Activated CD8-positive, alpha-beta T cell treated with anti-CD3 and anti-CD28 coated beads, Interleukin-2, amount 10 ng/mL, durations not matched to agents 7 days and 5 days (primary cell): ENCODE results near the gene KRT39. TPM values are rescaled to one million over a fixed set of nuclear protein-coding genes. Genes with fewer than 3 reads are reported as not detected.

Experiments used
- ATAC-seq: fragments of 150-1000 bp; cut with Tn5 transposase; one replicate; pipeline ENCODE4 v1.10.0; 2021; ENCODE audit warnings: moderate library complexity
- CTCF ChIA-PET: fragments of 350-600 bp; sonication (Branson Sonifier 250); formaldehyde crosslinking; loops from one replicate; lab custom pipeline; 2021; ENCODE audit warnings: antibody characterized with exemption; lab: Charles Lee
- POLR2A ChIA-PET: fragments of 350-600 bp; sonication (Branson Sonifier 250); formaldehyde crosslinking; loops from one replicate; lab custom pipeline; 2021; ENCODE audit warnings: antibody characterized with exemption; lab: Charles Lee
- DNase-seq: peaks from one replicate; pipeline ENCODE4 v3.0.0-alpha.2; 2020
- H3K27ac Mint-ChIP-seq: one replicate; pipeline ENCODE4 v1.8.0; 2021; ENCODE audit warnings: mild to moderate bottlenecking, mixed read lengths
- H3K27me3 Mint-ChIP-seq: one replicate; pipeline ENCODE4 v1.8.0; 2021; ENCODE audit warnings: low read depth, mixed read lengths
- H3K36me3 Mint-ChIP-seq: one replicate; pipeline ENCODE4 v1.8.0; 2021; ENCODE audit warnings: low read depth, mixed read lengths
- H3K4me1 Mint-ChIP-seq: one replicate; pipeline ENCODE4 v1.8.0; 2021; ENCODE audit warnings: low read depth, mixed read lengths
- H3K4me3 Mint-ChIP-seq: one replicate; pipeline ENCODE4 v1.8.0; 2021; ENCODE audit warnings: mild to moderate bottlenecking, mixed read lengths
- H3K9me3 Mint-ChIP-seq: one replicate; pipeline ENCODE4 v1.8.0; 2022; ENCODE audit warnings: mixed read lengths; ENCODE audit not compliant: insufficient read depth
- total RNA-seq, 2 experiments: library from RNA; stranded (reverse); gene quantifications; one replicate each; pipeline ENCODE4 v1.2.3, GENCODE V29; 2021

KRT39 gene
- not detected for total RNA-seq

DNA sequence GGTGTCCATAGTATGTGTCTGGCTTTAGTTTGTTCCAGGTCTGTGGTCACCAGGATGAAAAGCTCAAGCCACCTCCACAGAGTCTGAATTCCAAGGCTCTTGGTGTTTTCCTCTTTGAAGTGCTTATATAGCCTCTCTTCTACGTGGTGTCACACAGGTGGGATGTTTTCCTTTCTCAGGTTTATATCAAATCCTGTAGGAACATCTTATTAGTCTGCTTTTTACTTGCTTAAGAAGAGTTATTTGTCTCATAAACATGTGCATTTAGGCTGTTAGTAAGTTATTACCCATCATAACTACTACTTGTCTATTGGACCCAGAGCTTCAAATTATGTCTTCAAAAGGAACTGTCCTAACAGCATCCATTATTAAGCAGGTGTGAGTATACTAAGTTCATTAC, at the start of gene KRT39:
Gene KRT39 (minus strand): TSS at position 101 of the 400 bp plus-strand sequence. CDS start 92 bp downstream, at position 9.
- no peaks in the 10 kb centered on the region for H3K36me3 Mint-ChIP-seq
- no peaks in the 10 kb centered on the region for H3K4me1 Mint-ChIP-seq
- ChIA-PET POLR2A (no interaction called here), CTCF (interaction anchor here (1.3 kb wide), 1 partner anchor 355 kb away, joined by 3 read pairs; no protein-coding TSS in a partner anchor)
- H3K27ac Mint-ChIP-seq: no peak within 1 kb of the TSS
- ATAC-seq (no peak), DNase-seq (no peak)
- peaks cover 7% of the 10 kb centered on the region for H3K27me3 Mint-ChIP-seq
- no peak within 1 kb of the TSS for H3K4me3 Mint-ChIP-seq
- no peaks in the 10 kb centered on the region for H3K9me3 Mint-ChIP-seq

DNA sequence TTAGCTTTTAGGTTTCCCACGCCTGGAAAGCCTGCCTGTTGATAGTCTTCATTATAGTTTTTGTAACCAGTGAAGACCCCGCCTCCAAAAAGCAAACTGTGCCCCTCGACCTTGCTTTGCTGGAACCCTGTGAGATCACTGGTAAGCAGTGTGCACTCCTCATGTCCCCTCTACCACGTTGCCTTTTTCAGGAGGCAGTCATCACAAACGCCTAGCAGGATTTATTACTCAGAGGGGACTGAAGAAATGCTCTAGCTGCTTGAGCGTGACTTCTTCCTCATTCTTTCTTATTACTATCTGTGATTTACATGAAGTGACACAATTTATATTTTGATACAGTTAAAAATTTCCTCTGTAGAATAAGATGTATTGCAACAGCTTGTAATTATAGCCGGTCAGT, 48.7 kb upstream of the KRT39 start:
- Mint-ChIP-seq H3K27me3 (peaks cover 8% of the 10 kb centered on the region), H3K36me3 (no peaks in the 10 kb centered on the region), H3K9me3 (no peaks in the 10 kb centered on the region), H3K4me3 (no peak overlapping the region), H3K4me1 (no peaks in the 10 kb centered on the region), H3K27ac (no peak overlapping the region)
- ATAC-seq (no peak), DNase-seq (no peak)
- POLR2A ChIA-PET: no interaction called here
- CTCF ChIA-PET: interaction anchor here (1.5 kb wide), 1 partner anchor 9 kb away, joined by 3 read pairs; no protein-coding TSS in a partner anchor

DNA sequence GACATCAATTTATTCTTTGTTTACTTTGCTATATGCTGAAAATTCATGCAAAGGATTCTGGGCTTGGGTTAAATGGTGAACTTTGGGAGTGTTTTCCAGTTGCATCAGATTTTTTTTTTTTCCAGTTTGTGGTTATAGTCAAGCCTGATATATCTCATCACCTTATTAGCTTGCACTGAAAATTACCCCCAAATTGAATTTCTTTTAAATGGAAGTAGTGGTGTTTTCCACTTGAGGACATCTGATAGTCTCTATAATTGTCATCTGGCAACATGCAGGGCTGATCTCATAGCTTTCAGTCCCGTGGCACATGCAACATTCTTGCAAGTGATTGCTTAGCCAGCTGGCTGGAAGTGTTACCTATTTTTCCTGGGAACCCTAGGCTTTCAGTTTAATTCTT, 46.9 kb upstream of the KRT39 start:
- Mint-ChIP-seq H3K9me3 (no peaks in the 10 kb centered on the region), H3K4me1 (no peaks in the 10 kb centered on the region), H3K27ac (no peak overlapping the region), H3K27me3 (peaks cover 10% of the 10 kb centered on the region), H3K4me3 (no peak overlapping the region), H3K36me3 (no peaks in the 10 kb centered on the region)
- CTCF ChIA-PET: no interaction called here
- POLR2A ChIA-PET: no interaction called here
- no peak for ATAC-seq
- DNase-seq: no peak

DNA sequence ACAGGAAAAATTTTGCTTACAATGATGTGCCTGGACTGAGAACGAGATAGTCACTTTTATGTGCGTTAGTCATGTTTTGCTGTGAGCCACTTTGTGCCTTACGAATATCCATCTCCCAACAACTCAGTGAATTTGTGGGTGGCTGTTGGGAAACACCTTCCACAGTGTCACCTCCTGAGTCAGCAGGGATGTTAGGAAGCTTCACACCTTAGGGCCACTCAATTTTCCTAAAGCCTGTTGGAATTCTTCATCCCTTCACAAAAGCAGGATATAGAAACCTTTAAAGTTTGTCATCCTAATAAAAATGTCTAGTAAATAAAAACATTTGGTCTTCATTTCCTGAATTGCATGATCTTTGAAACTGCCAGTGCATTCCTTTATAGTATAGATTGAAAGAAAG, 46.4 kb upstream of the KRT39 start:
- Mint-ChIP-seq H3K27ac (no peak overlapping the region), H3K9me3 (no peaks in the 10 kb centered on the region), H3K27me3 (peaks cover 10% of the 10 kb centered on the region), H3K4me3 (no peak overlapping the region), H3K4me1 (no peaks in the 10 kb centered on the region), H3K36me3 (no peaks in the 10 kb centered on the region)
- ATAC-seq: no peak
- POLR2A ChIA-PET: no interaction called here
- CTCF ChIA-PET: no interaction called here
- no peak for DNase-seq

DNA sequence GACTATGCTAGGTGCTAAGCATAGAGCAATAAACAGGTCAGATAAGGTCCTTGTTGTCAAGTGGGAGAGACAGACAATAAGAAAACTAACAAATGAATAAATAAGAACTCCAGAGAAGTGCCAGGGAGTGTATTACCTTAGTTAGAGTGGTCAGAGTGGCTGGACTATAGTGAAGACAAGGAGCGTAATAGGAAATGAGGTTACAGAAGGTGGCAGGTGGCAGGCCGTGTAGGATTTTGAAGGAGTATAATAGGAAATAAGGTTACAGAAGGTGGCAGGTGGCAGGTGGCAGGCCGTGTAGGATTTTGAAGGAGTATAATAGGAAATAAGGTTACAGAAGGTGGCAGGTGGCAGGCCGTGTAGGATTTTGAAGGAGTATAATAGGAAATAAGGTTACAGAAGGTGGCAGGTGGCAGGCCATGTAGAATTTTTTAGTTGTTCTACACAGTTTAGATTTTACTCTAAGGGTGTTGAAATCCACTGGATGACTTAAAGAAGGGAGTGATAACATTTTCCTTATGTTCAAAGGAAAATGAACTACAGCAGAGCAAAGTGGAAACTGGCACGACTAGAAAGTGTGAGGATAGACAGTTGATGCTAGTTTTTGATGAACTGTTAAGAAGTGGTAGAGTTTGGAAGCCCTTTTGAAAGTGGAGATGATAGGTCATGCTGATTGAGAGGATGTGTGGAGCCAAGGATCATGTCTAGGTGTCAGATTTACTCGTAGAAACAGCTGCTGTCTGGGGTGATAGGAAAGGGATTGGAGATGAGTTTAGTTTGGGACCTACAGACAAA, 45.8 kb upstream of the KRT39 start:
- H3K36me3 Mint-ChIP-seq: no peaks in the 10 kb centered on the region
- no peak for DNase-seq
- no peak overlapping the region for H3K27ac Mint-ChIP-seq
- H3K4me1 Mint-ChIP-seq: no peaks in the 10 kb centered on the region
- H3K27me3 Mint-ChIP-seq: peaks cover 10% of the 10 kb centered on the region
- no peak for ATAC-seq
- no peaks in the 10 kb centered on the region for H3K9me3 Mint-ChIP-seq
- H3K4me3 Mint-ChIP-seq: no peak overlapping the region
- ChIA-PET POLR2A (no interaction called here), CTCF (no interaction called here)

DNA sequence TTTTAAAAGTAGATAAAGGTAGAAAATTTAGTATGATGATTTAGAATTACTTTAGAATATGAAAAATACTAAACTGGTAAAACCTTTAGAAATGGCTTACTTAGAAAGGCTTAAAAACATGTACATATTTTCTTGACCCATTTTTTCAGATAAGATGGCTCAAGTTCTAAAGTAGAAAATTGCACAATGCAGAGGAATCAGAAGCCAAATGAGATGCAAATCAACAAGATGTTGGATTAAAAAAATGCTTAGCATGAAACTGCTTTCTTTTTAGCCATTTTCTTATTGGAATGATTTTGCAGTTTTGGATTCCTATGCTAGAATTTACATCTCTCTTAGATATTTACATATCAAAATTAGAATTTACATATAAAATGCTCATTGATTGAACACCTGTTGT, 43.7 kb upstream of the KRT39 start:
- H3K36me3 Mint-ChIP-seq: no peaks in the 10 kb centered on the region
- ChIA-PET POLR2A (interaction anchor here (0.6 kb wide), 1 partner anchor 14 kb away, joined by 3 read pairs; no protein-coding TSS in a partner anchor), CTCF (no interaction called here)
- ATAC-seq (no peak), DNase-seq (no peak)
- no peak overlapping the region for H3K27ac Mint-ChIP-seq
- H3K9me3 Mint-ChIP-seq: no peaks in the 10 kb centered on the region
- H3K27me3 Mint-ChIP-seq: peaks cover 10% of the 10 kb centered on the region
- H3K4me3 Mint-ChIP-seq: no peak overlapping the region
- no peaks in the 10 kb centered on the region for H3K4me1 Mint-ChIP-seq

DNA sequence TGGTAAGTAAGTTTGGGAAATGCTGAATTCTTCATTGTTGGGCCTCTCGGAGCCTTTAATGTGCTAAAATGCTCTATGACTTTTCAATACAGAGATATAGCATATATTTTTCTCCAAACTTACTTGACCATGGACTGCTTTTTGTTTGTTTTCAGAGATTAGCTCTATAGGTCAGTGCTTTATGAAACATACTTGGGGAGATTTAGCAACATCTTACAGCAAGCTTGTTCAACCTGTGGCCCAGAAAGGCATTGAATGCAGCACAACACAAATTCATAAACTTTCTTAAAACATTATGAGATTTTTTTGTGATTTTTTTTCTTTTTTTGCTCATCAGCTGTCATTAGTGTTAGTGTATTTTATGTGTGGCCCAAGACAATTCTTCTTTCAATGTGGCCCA, 43.2 kb upstream of the KRT39 start:
- no peak overlapping the region for H3K4me3 Mint-ChIP-seq
- no peak for ATAC-seq
- no peaks in the 10 kb centered on the region for H3K4me1 Mint-ChIP-seq
- DNase-seq: no peak
- POLR2A ChIA-PET: interaction anchor here (0.6 kb wide), 1 partner anchor 13 kb away, joined by 3 read pairs; no protein-coding TSS in a partner anchor
- no peaks in the 10 kb centered on the region for H3K9me3 Mint-ChIP-seq
- peaks cover 10% of the 10 kb centered on the region for H3K27me3 Mint-ChIP-seq
- no peak overlapping the region for H3K27ac Mint-ChIP-seq
- no peaks in the 10 kb centered on the region for H3K36me3 Mint-ChIP-seq
- CTCF ChIA-PET: interaction anchor here (1.0 kb wide), 1 partner anchor 206 kb away, joined by 3 read pairs; no protein-coding TSS in a partner anchor

DNA sequence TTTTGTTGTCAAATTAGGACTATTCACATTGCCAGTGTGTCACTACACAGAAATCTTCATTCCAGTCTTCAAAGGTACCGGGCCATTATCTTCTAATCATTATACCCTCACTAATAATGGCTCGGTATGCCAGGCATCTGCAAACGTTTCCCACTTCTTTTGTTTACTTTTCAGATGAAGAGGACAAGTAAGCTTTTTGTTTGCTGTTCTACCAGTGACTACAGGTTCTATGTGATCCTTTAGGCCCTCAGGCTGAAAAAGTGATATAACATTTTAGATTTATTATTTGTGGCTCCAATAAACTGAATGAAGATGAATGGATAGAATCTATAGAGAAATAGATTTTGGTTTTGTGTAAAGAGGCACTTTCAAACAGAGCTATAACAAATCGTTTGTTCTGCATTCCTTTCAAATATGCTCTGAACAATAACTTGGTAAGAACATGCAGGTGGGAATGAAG, 42.6 kb upstream of the KRT39 start:
- Mint-ChIP-seq H3K4me3 (no peak overlapping the region), H3K27ac (no peak overlapping the region), H3K9me3 (no peaks in the 10 kb centered on the region), H3K36me3 (no peaks in the 10 kb centered on the region), H3K4me1 (no peaks in the 10 kb centered on the region), H3K27me3 (peaks cover 7% of the 10 kb centered on the region)
- ChIA-PET CTCF (interaction anchor here (1.0 kb wide), 1 partner anchor 205 kb away, joined by 3 read pairs; no protein-coding TSS in a partner anchor), POLR2A (no interaction called here)
- ATAC-seq (no peak), DNase-seq (no peak)

DNA sequence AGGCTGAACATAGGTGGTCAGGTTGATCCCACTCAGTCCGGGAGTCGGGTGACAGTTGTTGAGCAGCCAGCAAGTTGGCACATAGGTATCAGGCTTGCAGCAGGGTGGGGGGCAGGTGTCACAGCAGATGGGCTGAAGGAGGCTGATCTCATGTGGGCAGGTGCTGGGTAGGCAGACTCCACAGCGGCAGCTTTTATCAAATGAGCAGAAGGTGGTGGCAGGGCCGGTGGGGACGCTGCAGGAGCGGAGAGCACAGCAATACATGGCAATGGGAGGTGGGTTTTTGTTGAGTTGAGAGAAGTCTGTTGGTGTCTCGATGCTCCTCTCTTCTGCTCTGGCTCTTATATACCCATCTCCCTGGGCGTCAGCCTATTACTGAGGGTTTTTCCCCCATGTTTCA, 42.1 kb upstream of the KRT39 start, which contains the start of gene KRTAP3-1:
Gene KRTAP3-1 (minus strand): TSS at position 318 of the 400 bp plus-strand sequence. CDS start 54 bp downstream, at position 264.
- Mint-ChIP-seq H3K4me1 (no peaks in the 10 kb centered on the region), H3K4me3 (no peak within 1 kb of the TSS), H3K27ac (no peak within 1 kb of the TSS), H3K9me3 (no peaks in the 10 kb centered on the region), H3K36me3 (no peaks in the 10 kb centered on the region), H3K27me3 (peaks cover 7% of the 10 kb centered on the region)
- CTCF ChIA-PET: no interaction called here
- DNase-seq (no peak), ATAC-seq (no peak)
- POLR2A ChIA-PET: no interaction called here

DNA sequence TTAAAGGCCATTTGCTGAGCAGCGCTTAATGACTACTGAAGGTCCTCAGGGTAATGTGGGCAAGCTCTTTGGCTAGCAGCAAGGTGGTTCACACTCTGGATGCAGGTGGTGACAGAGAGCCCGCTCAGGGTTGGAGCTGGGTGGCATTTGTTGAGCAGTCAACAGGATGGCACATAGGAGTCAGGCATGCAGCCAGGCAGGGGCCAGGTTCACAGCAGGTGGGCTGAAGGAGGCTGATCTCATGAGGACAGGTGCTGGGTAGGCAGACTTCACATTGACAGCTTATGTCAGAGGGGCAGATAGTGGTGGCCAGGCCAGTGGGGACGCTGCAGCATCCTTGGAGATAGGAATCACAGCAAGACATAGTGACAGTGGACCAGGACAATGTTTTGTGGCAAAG, 37.6 kb upstream of the KRT39 start:
- ChIA-PET CTCF (no interaction called here), POLR2A (no interaction called here)
- H3K4me1 Mint-ChIP-seq: no peaks in the 10 kb centered on the region
- peaks cover 8% of the 10 kb centered on the region for H3K27me3 Mint-ChIP-seq
- no peaks in the 10 kb centered on the region for H3K36me3 Mint-ChIP-seq
- no peak overlapping the region for H3K4me3 Mint-ChIP-seq
- DNase-seq: no peak
- H3K9me3 Mint-ChIP-seq: no peaks in the 10 kb centered on the region
- H3K27ac Mint-ChIP-seq: no peak overlapping the region
- ATAC-seq: no peak

DNA sequence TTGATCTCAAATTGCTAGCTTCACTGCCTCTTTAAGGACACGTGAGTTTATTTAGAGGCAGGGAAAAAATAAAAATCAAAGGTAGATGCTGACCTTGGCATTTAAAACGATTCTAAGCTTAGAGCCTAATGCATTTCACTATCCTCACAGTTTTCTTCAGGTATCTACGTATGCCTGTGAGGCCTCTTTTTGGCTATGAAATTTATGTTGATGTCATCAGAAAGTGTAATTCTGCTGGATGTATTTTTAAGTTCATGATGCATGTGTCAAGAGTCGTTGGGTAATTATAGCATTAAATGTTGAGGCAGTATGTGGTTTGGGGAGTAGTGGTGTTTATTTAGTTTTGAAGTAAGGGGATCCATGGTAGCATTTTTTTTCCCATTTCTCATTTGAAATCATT, 37.2 kb upstream of the KRT39 start:
- H3K27ac Mint-ChIP-seq: no peak overlapping the region
- ChIA-PET POLR2A (no interaction called here), CTCF (no interaction called here)
- no peaks in the 10 kb centered on the region for H3K36me3 Mint-ChIP-seq
- H3K4me3 Mint-ChIP-seq: no peak overlapping the region
- no peaks in the 10 kb centered on the region for H3K9me3 Mint-ChIP-seq
- peaks cover 9% of the 10 kb centered on the region for H3K27me3 Mint-ChIP-seq
- ATAC-seq (no peak), DNase-seq (no peak)
- H3K4me1 Mint-ChIP-seq: no peaks in the 10 kb centered on the region

DNA sequence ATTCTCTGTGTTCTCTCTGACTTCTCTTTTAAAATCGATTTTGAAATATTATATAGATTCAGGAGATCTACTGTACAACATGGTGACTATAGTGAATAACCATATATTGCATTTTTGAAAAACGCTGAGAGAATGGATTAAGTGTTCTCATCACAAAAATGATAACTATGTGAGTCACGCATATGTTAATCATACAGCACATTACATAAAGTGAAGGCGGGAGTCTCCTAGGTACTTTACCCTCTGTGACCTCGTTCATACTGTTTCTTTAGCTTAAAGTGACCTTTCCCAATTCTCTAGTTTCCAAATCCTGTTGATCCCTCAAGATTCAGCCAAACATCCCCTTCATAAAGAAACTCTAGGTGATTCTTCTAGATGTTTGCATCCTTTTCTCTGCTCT, 36.1 kb upstream of the KRT39 start:
- Mint-ChIP-seq H3K9me3 (no peaks in the 10 kb centered on the region), H3K4me3 (no peak overlapping the region), H3K4me1 (no peaks in the 10 kb centered on the region), H3K36me3 (no peaks in the 10 kb centered on the region), H3K27me3 (peaks cover 9% of the 10 kb centered on the region), H3K27ac (no peak overlapping the region)
- DNase-seq: no peak
- no peak for ATAC-seq
- ChIA-PET POLR2A (no interaction called here), CTCF (no interaction called here)
